Gastrocnemius medialis (tissue), 4 donors: ENCODE results near the gene CCDC12. TPM values are rescaled to one million over a fixed set of nuclear protein-coding genes. Genes with fewer than 3 reads are reported as not detected.

Source experiments
- ATAC-seq, 2 donors: fragments of 150-250 bp; one replicate each; pipeline ENCODE4 v1.9.1; 2016
- DNase-seq, 2 donors: peaks; one replicate each; pipeline ENCODE4 v3.0.0-alpha.2; 2019
- H3K27ac ChIP-seq, 4 donors: fragments of 200-600 bp; sonication (generic); 1 replicate in 1 of 4; 2 replicates in 3 of 4; pipeline ENCODE4 v1.5.1; 2016 to 2018; ENCODE audit warnings: mild to moderate bottlenecking in 2 of 4, moderate library complexity in 1 of 4
- H3K27me3 ChIP-seq, 3 donors: fragments of 200-600 bp; sonication (generic) in 2 of 3; 1 replicate in 1 of 3; 2 replicates in 2 of 3; pipeline versions ENCODE4 v1.5.1 to v1.6.0; 2016 to 2019; ENCODE audit warnings: mild to moderate bottlenecking in 1 of 3, moderate library complexity in 1 of 3
- H3K36me3 ChIP-seq, 2 donors: fragments of 200-600 bp; sonication (generic) in 1 of 2; one replicate each; pipeline ENCODE4 v1.5.1; 2017 to 2018
- H3K4me1 ChIP-seq, 2 donors: fragments of 200-600 bp; sonication (generic) in 1 of 2; one replicate each; pipeline ENCODE4 v1.5.1; 2016 to 2017; ENCODE audit warnings: mild to moderate bottlenecking in 2 of 2
- H3K4me3 ChIP-seq, 4 donors: fragments of 200-600 bp; sonication (generic) in 3 of 4; 1 replicate in 1 of 4; 2 replicates in 3 of 4; pipeline ENCODE4 v1.5.1; 2016 to 2019; ENCODE audit warnings: mild to moderate bottlenecking in 2 of 4
- H3K9me3 ChIP-seq, 3 donors: fragments of 200-600 bp; sonication (generic) in 2 of 3; 1 replicate in 1 of 3; 2 replicates in 2 of 3; pipeline ENCODE4 v1.5.1; 2016 to 2019
- CTCF ChIP-seq, 5 experiments: fragments of 450-650 bp in 3 of 5; fragments of 200-600 bp in 2 of 5; sonication (generic) in 2 of 5; IDR thresholded peaks in 4 of 5; conservative IDR thresholded peaks in 1 of 5; 1 replicate in 4 of 5; 2 replicates in 1 of 5; pipeline ENCODE4 v1.5.1; 2016 to 2019; ENCODE audit warnings: antibody characterized with exemption in 5 of 5, mild to moderate bottlenecking in 3 of 5, moderate library complexity in 3 of 5
- POLR2A ChIP-seq, 2 donors: fragments of 450-650 bp; IDR thresholded peaks; one replicate each; pipeline ENCODE4 v1.6.1; 2017; ENCODE audit warnings: antibody characterized with exemption in 2 of 2, mild to moderate bottlenecking in 2 of 2, moderate library complexity in 2 of 2
- in situ Hi-C, 4 donors: fragments of 200-750 bp; cut with MboI; loops; one replicate each; pipeline versions ENCODE4 v1.15.0 to v1.8.0; 2017; ENCODE audit warnings: low sequenced_read_pairs in 4 of 4
- intact Hi-C: fragments of 100-400 bp; cut with DNase I; formaldehyde crosslinking; loops from one replicate; pipeline ENCODE4 v1.15.1; 2023; ENCODE audit warnings: low total_unique reads
- total RNA-seq, 4 donors: library from RNA; depleted of rRNA; stranded (reverse); fragments of >200 nt; gene quantifications; one replicate each; pipeline versions ENCODE4 v1.1.0 to v1.2.3, GENCODE V29; 2016

The CCDC12 gene
- total RNA-seq, 4 donors from 2014 or later = 24.6 to 32.0 (median 29.0) TPM

- Histone ChIP-seq H3K36me3 (peaks cover 0 to 29% of the 10 kb centered on the region in 2 donors), H3K27me3 (no peaks in the 10 kb centered on the region), H3K27ac (no peak overlapping the region), H3K4me1 (peaks cover 0 to 4% of the 10 kb centered on the region in 2 donors), H3K9me3 (no peaks in the 10 kb centered on the region), H3K4me3 (no peak overlapping the region)
- no peak for ATAC-seq
- intact Hi-C loops (no loop called here), in situ Hi-C loops (loop anchor here in 1 of 4 donors (25.0 kb wide), 1 partner anchor 316 kb away; the partner anchor contains the start of gene ALS2CL)
- TF ChIP-seq CTCF (IDR thresholded peaks at IDR 0.05 in 4 of 5, conservative IDR thresholded peaks at IDR 0.05 in 1 of 5) = no peak
- TF ChIP-seq POLR2A (IDR thresholded peaks at IDR 0.05) = no peak
- peak in 1 of 2 donors; percentile 8 for DNase-seq
Observed at GRCh38 chr3:47003461-47004368, 27.2 kb upstream of the CCDC12 start.

DNA sequence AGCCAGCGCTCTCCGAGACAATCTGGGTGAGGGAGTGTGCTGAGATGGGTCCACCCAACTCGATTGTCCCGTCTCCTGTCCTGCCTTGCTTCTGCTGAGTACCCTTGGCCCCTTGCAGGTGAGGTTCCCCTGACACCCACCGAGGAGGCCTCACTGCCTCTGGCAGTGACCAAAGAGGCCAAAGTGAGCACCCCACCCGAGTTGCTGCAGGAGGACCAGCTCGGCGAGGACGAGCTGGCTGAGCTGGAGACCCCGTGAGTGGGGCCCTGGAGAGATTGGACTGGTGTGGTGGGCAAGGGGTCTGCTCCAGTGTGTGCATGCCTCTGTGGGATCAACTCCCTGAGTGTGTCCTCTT lies 26.5 kb upstream of the CCDC12 start:
- H3K27me3 ChIP-seq = no peaks in the 10 kb centered on the region
- ATAC-seq = no peak
- H3K4me1 ChIP-seq = no peaks in the 10 kb centered on the region
- H3K27ac ChIP-seq = no peak overlapping the region
- intact Hi-C loops = no loop called here
- peaks cover 0 to 29% of the 10 kb centered on the region in 2 donors for H3K36me3 ChIP-seq
- no peak overlapping the region for H3K4me3 ChIP-seq
- no peak for TF ChIP-seq CTCF (IDR thresholded peaks at IDR 0.05 in 4 of 5, conservative IDR thresholded peaks at IDR 0.05 in 1 of 5)
- no peak for TF ChIP-seq POLR2A (IDR thresholded peaks at IDR 0.05)
- no peak for DNase-seq
- in situ Hi-C loops = loop anchor here in 1 of 4 donors (25.0 kb wide), 1 partner anchor 316 kb away; the partner anchor contains the start of gene ALS2CL
- H3K9me3 ChIP-seq = no peaks in the 10 kb centered on the region

GRCh38 chr3:47002171-47003055 lies 25.9 kb upstream of the CCDC12 start:
- H3K27ac ChIP-seq = no peak overlapping the region
- no peaks in the 10 kb centered on the region for H3K27me3 ChIP-seq
- intact Hi-C loops (no loop called here), in situ Hi-C loops (loop anchor here in 1 of 4 donors (25.0 kb wide), 1 partner anchor 315 kb away; the partner anchor contains the start of gene ALS2CL)
- TF ChIP-seq POLR2A (IDR thresholded peaks at IDR 0.05) = no peak
- no peak for TF ChIP-seq CTCF (IDR thresholded peaks at IDR 0.05 in 4 of 5, conservative IDR thresholded peaks at IDR 0.05 in 1 of 5)
- ATAC-seq = no peak
- peaks cover 0 to 29% of the 10 kb centered on the region in 2 donors for H3K36me3 ChIP-seq
- H3K4me1 ChIP-seq = no peaks in the 10 kb centered on the region
- no peak overlapping the region for H3K4me3 ChIP-seq
- no peaks in the 10 kb centered on the region for H3K9me3 ChIP-seq
- no peak for DNase-seq

DNA sequence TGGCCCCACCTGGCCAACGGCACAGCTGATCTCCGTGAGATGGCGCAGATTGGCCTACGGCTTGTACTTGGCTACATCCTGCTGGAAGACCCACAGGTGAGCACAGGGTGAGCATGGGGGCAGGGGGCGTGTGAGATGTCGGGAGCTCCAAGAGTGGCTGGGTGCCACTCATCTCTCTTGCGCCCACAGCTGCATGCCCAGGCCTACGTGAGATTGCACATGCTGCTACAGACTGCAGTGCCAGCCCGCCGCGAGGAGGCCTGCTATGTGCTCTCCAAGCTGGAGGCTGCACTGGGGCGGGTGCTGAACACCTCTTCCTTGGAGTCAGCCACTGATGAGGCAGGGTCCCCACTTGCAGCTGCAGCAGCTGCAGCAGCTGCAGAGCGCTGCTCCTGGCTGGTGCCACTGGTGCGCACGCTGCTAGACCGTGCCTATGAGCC lies 25.2 kb upstream of the CCDC12 start:
- TF ChIP-seq POLR2A (IDR thresholded peaks at IDR 0.05) (no peak), CTCF (IDR thresholded peaks at IDR 0.05 in 4 of 5, conservative IDR thresholded peaks at IDR 0.05 in 1 of 5) (no peak)
- DNase-seq (no peak), ATAC-seq (no peak)
- in situ Hi-C loops = loop anchor here in 1 of 4 donors (25.0 kb wide), 1 partner anchor 314 kb away; the partner anchor contains the start of gene ALS2CL
- no peaks in the 10 kb centered on the region for H3K27me3 ChIP-seq
- no peaks in the 10 kb centered on the region for H3K4me1 ChIP-seq
- H3K36me3 ChIP-seq = peaks cover 0 to 29% of the 10 kb centered on the region in 2 donors
- H3K27ac ChIP-seq = no peak overlapping the region
- no peak overlapping the region for H3K4me3 ChIP-seq
- no peaks in the 10 kb centered on the region for H3K9me3 ChIP-seq
- intact Hi-C loops = no loop called here
